Mesenchymal stem cell (in vitro differentiated cells and primary cell): ENCODE measurements around the gene CSK.

ENCODE experiments used
- DNase-seq: peaks from one replicate; pipeline ENCODE4 v3.0.0-alpha.2; 2013
- H2AFZ ChIP-seq: one replicate; pipeline ENCODE4 v1.6.1; 2013; ENCODE audit warnings: low read depth, mild to moderate bottlenecking, control low read depth, inconsistent platforms, low read length, moderate library complexity
- H2AK5ac ChIP-seq: 2 replicates; pipeline ENCODE4 v1.6.1; 2013; ENCODE audit warnings: low read length, moderate library complexity, mild to moderate bottlenecking, inconsistent platforms; ENCODE audit not compliant: severe bottlenecking
- H2BK120ac ChIP-seq: one replicate; pipeline ENCODE4 v1.6.1; 2013; ENCODE audit warnings: low read depth, mild to moderate bottlenecking, inconsistent platforms, low read length, moderate library complexity
- H2BK12ac ChIP-seq, 2 experiments: one replicate each; pipeline ENCODE4 v1.6.1; 2013; ENCODE audit warnings: inconsistent platforms in 2 of 2, low read length in 2 of 2, mild to moderate bottlenecking in 2 of 2, moderate library complexity in 2 of 2, control low read depth in 1 of 2
- H2BK15ac ChIP-seq: one replicate; pipeline ENCODE4 v1.6.1; 2013; ENCODE audit warnings: mild to moderate bottlenecking, low read depth, inconsistent platforms; ENCODE audit not compliant: poor library complexity, severe bottlenecking
- H2BK5ac ChIP-seq: 2 replicates; pipeline ENCODE4 v1.6.1; 2013; ENCODE audit warnings: low read depth, mild to moderate bottlenecking, low read length, control low read depth, inconsistent platforms; ENCODE audit not compliant: poor library complexity, severe bottlenecking
- H3K14ac ChIP-seq, 2 experiments: one replicate each; pipeline ENCODE4 v1.6.1; 2013; ENCODE audit warnings: inconsistent platforms in 2 of 2, low read length in 2 of 2, control low read depth in 1 of 2, mild to moderate bottlenecking in 1 of 2, moderate library complexity in 1 of 2
- H3K18ac ChIP-seq, 2 experiments: one replicate each; pipeline ENCODE4 v1.6.1; 2013; ENCODE audit warnings: inconsistent platforms in 2 of 2, low read length in 2 of 2, control low read depth in 1 of 2, low read depth in 1 of 2, mild to moderate bottlenecking in 1 of 2
- H3K23ac ChIP-seq, 2 experiments: one replicate each; pipeline ENCODE4 v1.6.1; 2013; ENCODE audit warnings: inconsistent platforms in 2 of 2, low read length in 2 of 2, mild to moderate bottlenecking in 2 of 2, moderate library complexity in 2 of 2, control low read depth in 1 of 2
- H3K27ac ChIP-seq: 2 replicates; pipeline ENCODE4 v1.5.1; 2013; ENCODE audit warnings: mild to moderate bottlenecking, moderate library complexity, low read length, control low read depth, inconsistent platforms; ENCODE audit not compliant: poor library complexity, severe bottlenecking
- H3K27me3 ChIP-seq, 2 experiments: 2 replicates each; pipeline versions ENCODE4 v1.6.1 to v1.7.0; 2013; ENCODE audit warnings: low read length in 2 of 2, mild to moderate bottlenecking in 2 of 2, moderate library complexity in 2 of 2, control low read depth in 1 of 2, inconsistent platforms in 1 of 2; ENCODE audit not compliant: control insufficient read depth in 1 of 2, insufficient read depth in 1 of 2
- H3K36me3 ChIP-seq, 2 experiments: 2 replicates each; pipeline versions ENCODE4 v1.6.1 to v1.7.0; 2013; ENCODE audit warnings: low read length in 2 of 2, control low read depth in 1 of 2, inconsistent platforms in 1 of 2, low read depth in 1 of 2, mild to moderate bottlenecking in 1 of 2; ENCODE audit not compliant: insufficient read depth in 2 of 2, control insufficient read depth in 1 of 2
- H3K4ac ChIP-seq, 2 experiments: one replicate each; pipeline ENCODE4 v1.6.1; 2013; ENCODE audit warnings: inconsistent platforms in 2 of 2, low read length in 2 of 2, mild to moderate bottlenecking in 2 of 2, moderate library complexity in 2 of 2, control low read depth in 1 of 2, low read depth in 1 of 2
- H3K4me1 ChIP-seq: 2 replicates; pipeline ENCODE4 v1.6.1; 2013; ENCODE audit warnings: low read depth, low read length, control low read depth; ENCODE audit not compliant: control insufficient read depth, insufficient read depth
- H3K4me2 ChIP-seq: 2 replicates; pipeline ENCODE4 v1.6.1; 2013; ENCODE audit warnings: low read length, mild to moderate bottlenecking, inconsistent platforms; ENCODE audit not compliant: poor library complexity, severe bottlenecking
- H3K4me3 ChIP-seq, 2 experiments: 2 replicates each; pipeline versions ENCODE4 v1.5.1 to v1.7.0; 2013; ENCODE audit warnings: low read length in 2 of 2, mild to moderate bottlenecking in 2 of 2, control low read depth in 1 of 2, low read depth in 1 of 2; ENCODE audit not compliant: insufficient read depth in 1 of 2
- H3K79me1 ChIP-seq: replicated peaks from 2 replicates; pipeline ENCODE4 v1.6.1; 2013; ENCODE audit warnings: mild to moderate bottlenecking, control low read depth, low read length, inconsistent platforms; ENCODE audit not compliant: poor library complexity, severe bottlenecking
- H3K9ac ChIP-seq: 2 replicates; pipeline ENCODE4 v1.7.0; 2013; ENCODE audit warnings: mild to moderate bottlenecking, low read length, moderate library complexity
- H3K9me3 ChIP-seq: 2 replicates; pipeline ENCODE4 v1.7.0; 2013; ENCODE audit warnings: mild to moderate bottlenecking, low read length; ENCODE audit not compliant: control insufficient read depth
- H4K8ac ChIP-seq: one replicate; pipeline ENCODE4 v1.6.1; 2013; ENCODE audit warnings: inconsistent platforms, mild to moderate bottlenecking, low read length, moderate library complexity
- H4K91ac ChIP-seq: one replicate; pipeline ENCODE4 v1.6.1; 2013; ENCODE audit warnings: mild to moderate bottlenecking, low read length, inconsistent platforms
- WGBS: methylation state at CpG from one replicate; pipeline ENCODE4 v1.1.7; 2013; ENCODE audit warnings: mixed read lengths; 5-methylcytosine and 5-hydroxymethylcytosine counted together

Gene CSK

GRCh38 chr15:74845581-74845980 lies 63.7 kb downstream of the CSK start:
- H3K14ac ChIP-seq = no peak overlapping the region
- H2BK5ac ChIP-seq = no peak overlapping the region
- no peak overlapping the region for H3K4me2 ChIP-seq
- H2AFZ ChIP-seq = no peak overlapping the region
- H3K79me1 ChIP-seq = peaks cover 10% of the 10 kb centered on the region
- H2BK15ac ChIP-seq = no peak overlapping the region
- H3K9ac ChIP-seq = no peak overlapping the region
- H2BK120ac ChIP-seq = no peak overlapping the region
- H3K4ac ChIP-seq = no peak overlapping the region
- H3K27ac ChIP-seq = no peak overlapping the region
- no peak overlapping the region for H4K91ac ChIP-seq
- no peak overlapping the region for H3K4me3 ChIP-seq
- no peak overlapping the region for H3K23ac ChIP-seq
- DNase-seq = no peak
- H3K9me3 ChIP-seq = no peaks in the 10 kb centered on the region
- H3K4me1 ChIP-seq = peaks cover 18% of the 10 kb centered on the region
- no peak overlapping the region for H3K18ac ChIP-seq
- no peak overlapping the region for H2AK5ac ChIP-seq
- no peak overlapping the region for H4K8ac ChIP-seq
- 100% methylated on average over 2 of the region's 4 CpGs for WGBS
- no peak overlapping the region for H2BK12ac ChIP-seq
- H3K36me3 ChIP-seq = peaks cover 53 to 67% of the 10 kb centered on the region in 2 experiments
- no peaks in the 10 kb centered on the region for H3K27me3 ChIP-seq

- no peak overlapping the region for H2AFZ ChIP-seq
- H4K8ac ChIP-seq = no peak overlapping the region
- H2BK12ac ChIP-seq = no peak overlapping the region
- no peak overlapping the region for H2BK120ac ChIP-seq
- H3K27ac ChIP-seq = no peak overlapping the region
- no peak overlapping the region for H3K4ac ChIP-seq
- no peak overlapping the region for H3K4me2 ChIP-seq
- H3K9ac ChIP-seq = no peak overlapping the region
- H3K27me3 ChIP-seq = no peaks in the 10 kb centered on the region
- no peak overlapping the region for H3K23ac ChIP-seq
- no peak overlapping the region for H3K18ac ChIP-seq
- H4K91ac ChIP-seq = no peak overlapping the region
- H2BK5ac ChIP-seq = no peak overlapping the region
- H3K4me1 ChIP-seq = peaks cover 12% of the 10 kb centered on the region
- no peak overlapping the region for H2AK5ac ChIP-seq
- no peak overlapping the region for H3K14ac ChIP-seq
- H2BK15ac ChIP-seq = no peak overlapping the region
- WGBS = 95% methylated on average over 3 of the region's 3 CpGs
- DNase-seq = no peak
- H3K9me3 ChIP-seq = no peaks in the 10 kb centered on the region
- H3K4me3 ChIP-seq = no peak overlapping the region
- H3K79me1 ChIP-seq = peaks cover 18% of the 10 kb centered on the region
- peaks cover 62 to 76% of the 10 kb centered on the region in 2 experiments for H3K36me3 ChIP-seq
These were observed 65.6 kb downstream of the CSK start for GRCh38 chr15:74847432-74847831.

- no peak overlapping the region for H3K23ac ChIP-seq
- H3K4me3 ChIP-seq = no peak overlapping the region
- no peak overlapping the region for H2BK5ac ChIP-seq
- no peak for DNase-seq
- no peak overlapping the region for H2AK5ac ChIP-seq
- H3K4me1 ChIP-seq = peaks cover 8% of the 10 kb centered on the region
- H3K9ac ChIP-seq = no peak overlapping the region
- H2BK15ac ChIP-seq = no peak overlapping the region
- H3K36me3 ChIP-seq = peaks cover 68 to 82% of the 10 kb centered on the region in 2 experiments
- 95% methylated on average over 4 of the region's 4 CpGs for WGBS
- H3K27ac ChIP-seq = no peak overlapping the region
- H2BK120ac ChIP-seq = no peak overlapping the region
- no peaks in the 10 kb centered on the region for H3K9me3 ChIP-seq
- no peak overlapping the region for H3K4me2 ChIP-seq
- H3K4ac ChIP-seq = no peak overlapping the region
- H4K91ac ChIP-seq = no peak overlapping the region
- no peak overlapping the region for H2AFZ ChIP-seq
- H2BK12ac ChIP-seq = no peak overlapping the region
- no peaks in the 10 kb centered on the region for H3K27me3 ChIP-seq
- no peak overlapping the region for H4K8ac ChIP-seq
- no peak overlapping the region for H3K18ac ChIP-seq
- H3K79me1 ChIP-seq = peaks cover 39% of the 10 kb centered on the region
- H3K14ac ChIP-seq = no peak overlapping the region
These were observed 68.5 kb downstream of the CSK start for GRCh38 chr15:74850393-74850792.

- Histone ChIP-seq H3K9me3 (no peaks in the 10 kb centered on the region), H3K9ac (no peak overlapping the region), H3K14ac (no peak overlapping the region), H2BK5ac (no peak overlapping the region), H3K27ac (no peak overlapping the region), H4K91ac (no peak overlapping the region), H2BK12ac (no peak overlapping the region), H3K23ac (no peak overlapping the region), H3K79me1 (peaks cover 45% of the 10 kb centered on the region), H3K18ac (no peak overlapping the region), H2AK5ac (no peak overlapping the region), H3K4me3 (no peak overlapping the region), H3K4me1 (peaks cover 11% of the 10 kb centered on the region), H4K8ac (no peak overlapping the region), H3K27me3 (no peaks in the 10 kb centered on the region), H2BK120ac (no peak overlapping the region), H2AFZ (no peak overlapping the region), H3K4me2 (no peak overlapping the region), H3K4ac (no peak overlapping the region), H2BK15ac (no peak overlapping the region), H3K36me3 (peaks cover 65 to 69% of the 10 kb centered on the region in 2 experiments)
- 89% methylated on average over 7 of the region's 7 CpGs for WGBS
- DNase-seq = no peak
These were observed 70.1 kb downstream of the CSK start for GRCh38 chr15:74851960-74852359.
